Smooth muscle cell (in vitro differentiated cells): Measurements from ENCODE around the gene GSTM5. TPM values are rescaled to one million over a fixed set of nuclear protein-coding genes. Genes with fewer than 3 reads are reported as not detected.

Experiments used
- DNase-seq: peaks from one replicate; lab custom pipeline; 2025; ENCODE audit not compliant: unreplicated experiment; lab: John Stamatoyannopoulos, UW
- H2AFZ ChIP-seq: fragments of 200-600 bp; sonication (generic); 2 replicates; pipeline ENCODE4 v1.6.0; 2016; ENCODE audit warnings: antibody characterized with exemption, low read depth, mild to moderate bottlenecking
- H3F3A ChIP-seq: fragments of 200-600 bp; sonication (generic); 2 replicates; pipeline ENCODE4 v1.6.0; 2017; ENCODE audit warnings: antibody characterized with exemption, low read depth
- H3K27ac ChIP-seq: fragments of 200-600 bp; sonication (generic); 2 replicates; pipeline ENCODE4 v1.5.1; 2016; ENCODE audit warnings: low read depth, mild to moderate bottlenecking
- H3K27me3 ChIP-seq: fragments of 200-600 bp; sonication (generic); 2 replicates; pipeline ENCODE4 v1.6.1; 2016; ENCODE audit warnings: low read depth, mild to moderate bottlenecking
- H3K36me3 ChIP-seq: fragments of 200-600 bp; sonication (generic); 2 replicates; pipeline ENCODE4 v1.5.1; 2016; ENCODE audit warnings: low read depth
- H3K4me1 ChIP-seq: fragments of 200-600 bp; sonication (generic); 2 replicates; pipeline ENCODE4 v1.5.1; 2016; ENCODE audit warnings: low read depth
- H3K4me2 ChIP-seq: fragments of 200-600 bp; sonication (generic); 2 replicates; pipeline ENCODE4 v1.6.0; 2016; ENCODE audit warnings: mild to moderate bottlenecking
- H3K4me3 ChIP-seq: fragments of 200-600 bp; sonication (generic); 2 replicates; pipeline ENCODE4 v1.5.1; 2016; ENCODE audit warnings: mild to moderate bottlenecking
- H3K79me2 ChIP-seq: fragments of 200-600 bp; sonication (generic); 2 replicates; pipeline ENCODE4 v1.6.0; 2016; ENCODE audit warnings: low read depth, mild to moderate bottlenecking
- H3K9ac ChIP-seq: fragments of 200-600 bp; sonication (generic); 2 replicates; pipeline ENCODE4 v1.6.0; 2016; ENCODE audit warnings: low read depth
- H3K9me3 ChIP-seq: fragments of 200-600 bp; sonication (generic); replicated peaks from 2 replicates; pipeline ENCODE4 v1.5.1; 2016; ENCODE audit warnings: low read depth
- H4K20me1 ChIP-seq: fragments of 200-600 bp; sonication (generic); 2 replicates; pipeline ENCODE4 v1.6.0; 2016; ENCODE audit warnings: low read depth
- WGBS: methylation state at CpG from one replicate; pipeline ENCODE4 v1.1.7; 2016; ENCODE audit warnings: low lambda C conversion rate; 5-methylcytosine and 5-hydroxymethylcytosine counted together
- polyA plus RNA-seq: library from polyadenylated mRNA; unstranded; fragments of >200 nt; fragmentation: Nextera tagmentation; extraction: Ambion mirVana; gene quantifications from 2 replicates; pipeline ENCODE4 v1.2.1, GENCODE V29; 2016
- total RNA-seq: library from RNA; depleted of rRNA; stranded (reverse); fragments of >200 nt; gene quantifications from 2 replicates; pipeline ENCODE4 v1.2.3, GENCODE V29; 2014
- TF ChIP-seq, protein P1 (sequence below): fragments of 200-600 bp; sonication (generic); IDR thresholded peaks from 2 replicates; pipeline ENCODE4 v1.5.1; 2017; ENCODE audit warnings: borderline replicate concordance, mild to moderate bottlenecking, antibody characterized with exemption; ENCODE audit not compliant: insufficient read depth, poor library complexity, severe bottlenecking

The GSTM5 gene
- total and polyA plus RNA-seq, 2 experiments from 2014 or later = 0.17 TPM; not detected in 1

DNA sequence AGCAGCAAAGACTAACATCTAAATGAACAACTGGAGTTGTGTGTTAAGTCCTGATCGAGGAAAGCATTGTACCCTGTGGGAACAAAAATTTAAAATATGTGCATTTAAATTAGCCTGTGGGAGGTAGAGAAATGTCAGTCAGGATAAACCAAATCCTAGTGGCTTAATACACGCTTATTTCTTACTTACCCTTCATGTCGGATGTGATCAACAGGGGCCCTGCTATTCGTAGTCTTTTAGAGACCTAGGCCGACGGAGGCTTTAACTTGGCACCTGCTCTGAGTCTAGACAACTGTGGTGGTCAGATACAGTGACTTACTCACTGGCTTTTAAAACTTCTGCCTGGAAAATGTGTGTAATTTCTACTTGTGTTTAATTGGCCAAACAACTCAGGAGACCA, 18.6 kb downstream of the GSTM5 start:
- H4K20me1 ChIP-seq = no peaks in the 10 kb centered on the region
- H3K9me3 ChIP-seq = no peaks in the 10 kb centered on the region
- H3K9ac ChIP-seq = no peak overlapping the region
- no peak overlapping the region for H2AFZ ChIP-seq
- no peaks in the 10 kb centered on the region for H3K4me1 ChIP-seq
- H3K36me3 ChIP-seq = no peaks in the 10 kb centered on the region
- 23% methylated on average over 6 of the region's 6 CpGs for WGBS
- H3K4me2 ChIP-seq = no peak overlapping the region
- no peak for DNase-seq
- H3K4me3 ChIP-seq = no peak overlapping the region
- no peaks in the 10 kb centered on the region for H3K27me3 ChIP-seq
- no peaks in the 10 kb centered on the region for H3K79me2 ChIP-seq
- no peak overlapping the region for H3K27ac ChIP-seq
- TF ChIP-seq, protein P1, sequence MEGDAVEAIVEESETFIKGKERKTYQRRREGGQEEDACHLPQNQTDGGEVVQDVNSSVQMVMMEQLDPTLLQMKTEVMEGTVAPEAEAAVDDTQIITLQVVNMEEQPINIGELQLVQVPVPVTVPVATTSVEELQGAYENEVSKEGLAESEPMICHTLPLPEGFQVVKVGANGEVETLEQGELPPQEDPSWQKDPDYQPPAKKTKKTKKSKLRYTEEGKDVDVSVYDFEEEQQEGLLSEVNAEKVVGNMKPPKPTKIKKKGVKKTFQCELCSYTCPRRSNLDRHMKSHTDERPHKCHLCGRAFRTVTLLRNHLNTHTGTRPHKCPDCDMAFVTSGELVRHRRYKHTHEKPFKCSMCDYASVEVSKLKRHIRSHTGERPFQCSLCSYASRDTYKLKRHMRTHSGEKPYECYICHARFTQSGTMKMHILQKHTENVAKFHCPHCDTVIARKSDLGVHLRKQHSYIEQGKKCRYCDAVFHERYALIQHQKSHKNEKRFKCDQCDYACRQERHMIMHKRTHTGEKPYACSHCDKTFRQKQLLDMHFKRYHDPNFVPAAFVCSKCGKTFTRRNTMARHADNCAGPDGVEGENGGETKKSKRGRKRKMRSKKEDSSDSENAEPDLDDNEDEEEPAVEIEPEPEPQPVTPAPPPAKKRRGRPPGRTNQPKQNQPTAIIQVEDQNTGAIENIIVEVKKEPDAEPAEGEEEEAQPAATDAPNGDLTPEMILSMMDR = no peak
- H3F3A ChIP-seq = no peaks in the 10 kb centered on the region

DNA sequence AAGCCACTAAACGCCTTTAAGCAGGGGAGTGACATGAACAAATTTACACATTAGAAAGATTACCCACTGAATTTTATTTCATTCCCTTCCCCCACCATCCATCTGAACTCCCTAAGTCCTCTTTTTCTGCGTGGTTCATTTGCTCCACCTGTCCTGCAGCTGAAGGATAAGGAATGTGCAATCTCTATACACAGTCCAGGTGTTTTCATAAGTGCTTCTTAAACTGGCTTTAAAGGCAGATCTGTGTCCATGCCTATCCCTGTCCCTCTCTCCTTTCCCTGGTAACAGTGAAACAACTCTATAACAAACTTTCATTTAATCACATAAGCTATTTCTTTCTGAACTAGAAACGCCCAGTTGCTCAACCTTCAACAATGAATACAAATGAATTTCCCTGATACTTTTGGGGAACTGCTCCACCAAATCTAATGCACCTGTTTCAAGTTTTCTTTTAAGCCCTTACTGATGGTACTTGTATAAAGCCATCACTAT, 20.4 kb downstream of the GSTM5 start:
- Histone ChIP-seq H3F3A (no peaks in the 10 kb centered on the region), H3K27ac (no peak overlapping the region), H3K9me3 (no peaks in the 10 kb centered on the region), H3K4me2 (no peak overlapping the region), H3K36me3 (peaks cover 4% of the 10 kb centered on the region), H3K79me2 (no peaks in the 10 kb centered on the region), H3K27me3 (no peaks in the 10 kb centered on the region), H3K4me1 (no peaks in the 10 kb centered on the region), H2AFZ (no peak overlapping the region), H3K9ac (no peak overlapping the region), H4K20me1 (no peaks in the 10 kb centered on the region), H3K4me3 (peak overlapping the region; percentile 20)
- TF ChIP-seq, protein P1 = no peak
- DNase-seq = no peak
- 81% methylated on average over 3 of the region's 3 CpGs for WGBS

DNA sequence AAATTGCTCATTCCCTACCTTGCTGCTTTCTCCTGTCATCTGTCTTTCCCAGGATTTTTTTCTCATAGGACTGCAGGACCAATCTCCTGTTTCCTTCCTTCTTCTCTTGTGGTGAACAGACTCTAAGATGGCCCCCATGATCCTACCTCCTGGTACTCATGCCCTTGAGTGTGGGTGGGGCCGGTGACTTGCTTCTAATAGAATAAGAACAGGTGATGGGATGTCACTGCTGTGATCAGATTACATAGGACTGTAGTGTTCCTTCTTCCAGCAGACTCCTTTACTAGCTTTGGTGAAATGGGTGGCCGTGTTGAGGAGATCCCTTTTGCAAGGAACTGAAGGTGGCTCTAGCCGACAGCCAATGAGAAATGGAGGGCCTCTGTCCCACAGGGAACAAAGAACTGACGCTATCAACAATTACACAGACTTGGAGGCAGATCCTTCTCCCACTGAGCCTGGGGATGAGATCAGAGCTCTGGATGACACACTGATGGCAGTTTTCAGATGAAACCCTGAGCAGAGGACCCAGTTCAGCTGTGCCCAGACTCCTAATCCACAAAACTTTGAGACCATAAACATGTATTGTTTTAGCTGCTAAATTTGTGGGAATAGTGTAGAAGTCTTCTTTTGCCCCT, 21.3 kb downstream of the GSTM5 start:
- no peaks in the 10 kb centered on the region for H4K20me1 ChIP-seq
- peaks cover 4% of the 10 kb centered on the region for H3K36me3 ChIP-seq
- no peaks in the 10 kb centered on the region for H3K79me2 ChIP-seq
- no peaks in the 10 kb centered on the region for H3K4me1 ChIP-seq
- no peak for DNase-seq
- H3K27me3 ChIP-seq = no peaks in the 10 kb centered on the region
- no peak overlapping the region for H3K9ac ChIP-seq
- TF ChIP-seq, protein P1 = no peak
- H3K9me3 ChIP-seq = no peaks in the 10 kb centered on the region
- H2AFZ ChIP-seq = no peak overlapping the region
- WGBS = 92% methylated on average over 4 of the region's 4 CpGs
- H3K4me3 ChIP-seq = peak overlapping the region; percentile 10
- no peaks in the 10 kb centered on the region for H3F3A ChIP-seq
- no peak overlapping the region for H3K4me2 ChIP-seq
- H3K27ac ChIP-seq = no peak overlapping the region
